ENCODE results near the gene EFCAB7. TPM values are rescaled to one million over a fixed set of nuclear protein-coding genes. Genes with fewer than 3 reads are reported as not detected.

Gene EFCAB7
- total and polyA plus RNA-seq, 2 donors: 4.4 to 30.4 TPM

Small RNA genes within 50 kb of the gene (small RNA-seq; reads per million reads assigned to genes)
- gene RF02105 (not detected), gene RF02106 (not detected), gene RF02107 (not detected), gene RF02108 (not detected), gene RF02109 (not detected), gene RF02110 (not detected), gene RN7SL488P (not detected), gene RNU7-123P (not detected)

Other genes with a start within 250 kb of the EFCAB7 start
- gene FOXD3, start 201.0 kb upstream of the EFCAB7 start, total RNA-seq: 2.9 TPM
- 1.1 TPM for gene FOXD3, start 201.0 kb upstream of the EFCAB7 start, polyA plus RNA-seq
- 40.4 TPM for gene ALG6, start 155.9 kb upstream of the EFCAB7 start, total RNA-seq
- 6.9 TPM for gene ALG6, start 155.9 kb upstream of the EFCAB7 start, polyA plus RNA-seq
- 96.1 TPM for gene ITGB3BP, start 300 bp upstream of the EFCAB7 start, total RNA-seq
- gene ITGB3BP, start 300 bp upstream of the EFCAB7 start, polyA plus RNA-seq: 10.9 TPM
- gene PGM1, start 69.9 kb downstream of the EFCAB7 start, total RNA-seq: 61.4 TPM
- gene PGM1, start 69.9 kb downstream of the EFCAB7 start, polyA plus RNA-seq: 52.7 TPM